Activated CD4-positive, alpha-beta T cell treated with anti-CD3 and anti-CD28 coated beads for 4 hours (primary cell): Measurements from ENCODE around the gene SKA1.
"Not testable (repeated sequence)": the region's sequence is repeated elsewhere in the genome, so short reads cannot be mapped to it uniquely, and the experiment has no call there.

ENCODE experiments used
- DNase-seq, 2 donors: peaks; one replicate each; pipeline ENCODE4 v3.0.0-alpha.2; 2020

The SKA1 gene

DNA sequence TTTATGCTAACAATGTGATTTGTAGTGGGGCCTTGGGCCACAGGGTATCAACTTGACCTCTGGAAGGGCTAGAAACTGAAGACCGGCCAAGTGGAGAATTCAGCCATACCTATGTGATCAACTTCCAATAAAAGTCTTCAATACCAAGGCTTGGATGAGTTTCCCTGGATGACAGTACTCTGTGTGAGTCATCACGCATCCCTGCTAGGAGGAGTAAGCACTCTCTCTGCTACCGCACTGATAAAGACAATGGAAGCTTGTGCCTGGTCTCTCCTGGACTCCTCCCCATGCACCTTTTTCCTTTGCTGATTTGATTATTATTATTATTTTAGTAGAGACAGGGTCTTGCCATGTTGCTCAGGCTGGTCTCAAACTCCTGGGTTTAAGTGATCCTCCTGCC, 58.1 kb downstream of the SKA1 start:
- DNase-seq = no peak

DNA sequence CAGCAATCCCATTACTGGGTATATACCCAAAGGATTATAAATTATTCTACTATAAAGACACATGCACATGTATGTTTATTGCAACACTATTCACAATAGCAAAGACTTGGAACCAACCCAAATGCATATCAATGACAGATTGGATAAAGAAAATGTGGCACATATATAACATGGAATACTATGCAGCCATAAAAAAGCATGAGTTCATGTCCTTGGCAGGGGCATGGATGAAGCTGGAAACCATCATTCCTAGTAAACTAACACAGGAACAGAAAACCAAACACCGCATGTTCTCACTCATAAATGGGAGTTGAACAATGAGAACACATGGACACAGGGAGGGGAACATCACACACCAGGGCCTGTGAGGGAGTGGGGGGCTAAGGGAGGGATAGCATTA, 61.9 kb downstream of the SKA1 start:
- not testable (repeated sequence) for DNase-seq

DNA sequence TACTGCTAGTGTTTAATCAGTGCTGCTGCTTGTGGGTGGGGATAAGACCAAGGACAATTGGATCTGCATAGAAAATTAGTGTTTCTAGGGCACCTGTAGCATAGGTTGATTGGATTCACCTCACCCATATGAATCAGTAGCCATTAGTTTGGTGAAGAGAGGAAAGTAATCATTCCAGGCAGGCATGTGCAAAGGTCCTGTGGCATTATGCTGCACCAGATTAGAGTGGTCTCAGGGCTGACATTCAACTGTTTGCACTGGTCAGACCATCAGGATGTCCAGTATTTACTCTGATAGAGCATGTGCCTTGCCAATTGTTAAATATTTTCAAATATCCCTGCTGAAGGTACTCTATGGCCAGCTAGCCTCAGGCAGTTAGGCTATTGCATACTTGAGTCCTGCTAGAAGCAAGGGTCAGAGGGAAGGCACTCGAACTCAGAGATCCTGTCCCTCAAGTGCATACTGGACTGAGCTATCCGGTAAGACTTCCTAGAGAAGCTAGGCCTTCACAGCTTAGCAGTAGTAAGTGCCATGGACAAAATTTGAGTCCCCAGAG, 64.7 kb downstream of the SKA1 start:
- DNase-seq = no peak

DNA sequence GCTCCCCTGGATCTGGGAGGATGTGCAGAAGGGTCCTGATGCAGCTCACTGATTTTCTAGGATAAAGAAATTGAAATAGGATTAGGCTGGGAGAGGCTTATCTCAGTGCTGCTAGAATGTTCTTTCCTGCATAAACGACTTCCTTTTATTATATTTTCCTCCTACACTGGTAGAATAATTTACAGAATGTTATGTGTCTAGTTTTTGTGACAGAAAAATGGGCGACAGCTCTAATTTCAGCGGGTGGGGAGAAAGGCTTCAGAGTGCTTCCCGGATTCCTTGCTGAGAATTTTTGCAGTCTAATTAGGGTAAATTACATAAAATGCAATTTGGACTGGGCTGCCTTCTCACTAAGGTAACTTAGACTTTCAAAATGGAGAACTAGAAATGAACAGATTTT, 66.2 kb downstream of the SKA1 start:
- no peak for DNase-seq

DNA sequence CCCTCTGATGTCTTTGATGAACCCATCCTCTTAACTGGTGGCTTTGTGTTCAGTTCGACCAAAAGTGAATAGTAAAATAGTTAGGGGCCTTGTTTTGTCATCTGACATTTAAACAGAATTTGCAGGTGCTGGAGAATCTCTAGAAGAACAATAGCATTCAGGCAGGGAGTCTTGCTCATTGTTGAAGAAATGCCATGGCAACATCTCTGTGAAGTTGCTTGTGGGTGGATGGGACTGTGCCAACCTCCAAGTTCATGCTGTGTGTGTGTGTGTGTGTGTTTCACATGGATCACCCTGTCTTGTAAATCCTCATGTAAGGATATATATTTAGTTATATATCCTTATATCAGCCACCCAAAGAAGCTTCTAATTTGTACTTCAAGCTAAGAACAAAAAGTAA, 66.7 kb downstream of the SKA1 start:
- no peak for DNase-seq
